Brain microvascular endothelial cell (primary cell): ENCODE measurements around the gene TMTC1.

Experiments
- DNase-seq: peaks from one replicate; pipeline ENCODE4 v3.0.0-alpha.2; 2020
- H3K27ac ChIP-seq: fragments of 250-450 bp; sonication (Bioruptor Pico); 2 replicates; pipeline ENCODE4 v1.5.1; 2020; ENCODE audit warnings: mild to moderate bottlenecking, moderate library complexity
- H3K27me3 ChIP-seq: fragments of 250-450 bp; sonication (Bioruptor Pico); replicated peaks from 2 replicates; pipeline ENCODE4 v1.5.1; 2020; ENCODE audit warnings: mild to moderate bottlenecking
- H3K36me3 ChIP-seq: fragments of 250-450 bp; sonication (Bioruptor Pico); replicated peaks from 2 replicates; pipeline ENCODE4 v1.5.1; 2020; ENCODE audit warnings: mild to moderate bottlenecking
- H3K4me3 ChIP-seq: 2 replicates; pipeline ENCODE4 v1.5.1; 2011; ENCODE audit warnings: low read depth, mild to moderate bottlenecking, control low read depth, low read length, moderate library complexity
- in situ Hi-C: cut with HindIII; loops from 2 replicates; pipeline ENCODE4 v1.10.0; 2017; ENCODE audit warnings: low sequenced_read_pairs, low pct_ligation_motif_present
- TF ChIP-seq, protein P1 (sequence below): IDR thresholded peaks from 2 replicates; pipeline ENCODE4 v1.5.1; 2011; ENCODE audit warnings: low read depth, mild to moderate bottlenecking, moderate library complexity, low read length, control low read depth, inconsistent platforms; ENCODE audit errors: missing control alignments

The TMTC1 gene

DNA sequence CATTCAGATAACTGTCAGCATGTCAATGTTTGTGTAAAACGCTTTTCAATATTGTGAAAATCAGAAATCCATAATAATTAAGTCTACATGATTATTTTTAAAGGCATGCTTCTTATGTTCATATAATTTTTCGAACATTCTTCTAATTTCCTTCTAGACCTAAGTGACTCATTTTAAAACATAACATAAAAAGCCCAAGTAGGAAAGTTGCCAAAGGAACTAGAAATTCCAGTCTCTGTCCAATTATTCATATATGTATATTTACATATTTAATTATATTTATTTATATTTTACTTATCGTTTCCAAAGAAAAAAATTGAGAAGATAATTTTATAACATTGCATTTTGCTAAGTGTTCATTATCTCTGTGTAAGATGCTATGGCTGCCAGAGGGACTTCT, 110.4 kb downstream of the TMTC1 start:
- in situ Hi-C loops = no loop called here
- DNase-seq = no peak

GRCh38 chr12:29672580-29672979, 111.2 kb downstream of the TMTC1 start:
- Histone ChIP-seq H3K36me3 (no peaks in the 10 kb centered on the region), H3K4me3 (no peak overlapping the region), H3K27ac (no peak overlapping the region), H3K27me3 (no peaks in the 10 kb centered on the region)
- in situ Hi-C loops = no loop called here
- TF ChIP-seq, protein P1, sequence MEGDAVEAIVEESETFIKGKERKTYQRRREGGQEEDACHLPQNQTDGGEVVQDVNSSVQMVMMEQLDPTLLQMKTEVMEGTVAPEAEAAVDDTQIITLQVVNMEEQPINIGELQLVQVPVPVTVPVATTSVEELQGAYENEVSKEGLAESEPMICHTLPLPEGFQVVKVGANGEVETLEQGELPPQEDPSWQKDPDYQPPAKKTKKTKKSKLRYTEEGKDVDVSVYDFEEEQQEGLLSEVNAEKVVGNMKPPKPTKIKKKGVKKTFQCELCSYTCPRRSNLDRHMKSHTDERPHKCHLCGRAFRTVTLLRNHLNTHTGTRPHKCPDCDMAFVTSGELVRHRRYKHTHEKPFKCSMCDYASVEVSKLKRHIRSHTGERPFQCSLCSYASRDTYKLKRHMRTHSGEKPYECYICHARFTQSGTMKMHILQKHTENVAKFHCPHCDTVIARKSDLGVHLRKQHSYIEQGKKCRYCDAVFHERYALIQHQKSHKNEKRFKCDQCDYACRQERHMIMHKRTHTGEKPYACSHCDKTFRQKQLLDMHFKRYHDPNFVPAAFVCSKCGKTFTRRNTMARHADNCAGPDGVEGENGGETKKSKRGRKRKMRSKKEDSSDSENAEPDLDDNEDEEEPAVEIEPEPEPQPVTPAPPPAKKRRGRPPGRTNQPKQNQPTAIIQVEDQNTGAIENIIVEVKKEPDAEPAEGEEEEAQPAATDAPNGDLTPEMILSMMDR = no peak
- DNase-seq = no peak

More for the DNA sequence above, 110.4 kb downstream of the TMTC1 start:
- Histone ChIP-seq H3K4me3 (no peak overlapping the region), H3K27ac (no peak overlapping the region), H3K36me3 (no peaks in the 10 kb centered on the region), H3K27me3 (no peaks in the 10 kb centered on the region)
- TF ChIP-seq, protein P1 = no peak

DNA sequence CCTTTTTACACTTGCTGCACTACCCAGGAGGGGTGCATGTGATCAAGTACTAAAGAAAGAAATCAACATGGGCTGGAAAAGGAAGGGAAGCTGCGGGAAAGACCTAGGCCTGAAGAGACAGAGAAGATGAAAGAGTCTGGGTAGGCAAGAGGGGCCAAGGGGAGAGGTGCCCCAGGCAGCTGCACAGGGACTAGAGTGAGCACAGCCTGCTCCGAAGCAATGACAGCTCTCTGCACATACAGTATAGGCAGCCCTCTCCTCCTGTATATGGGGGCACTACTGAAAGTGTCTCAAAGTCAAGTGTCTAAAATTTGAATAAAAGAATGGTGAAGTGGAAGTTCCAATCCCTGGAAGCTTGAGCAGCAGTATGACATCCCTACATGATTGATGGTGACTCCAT, 112.0 kb downstream of the TMTC1 start:
- Histone ChIP-seq H3K27me3 (no peaks in the 10 kb centered on the region), H3K4me3 (no peak overlapping the region), H3K27ac (no peak overlapping the region), H3K36me3 (no peaks in the 10 kb centered on the region)
- TF ChIP-seq, protein P1 = no peak
- in situ Hi-C loops = no loop called here
- DNase-seq = no peak

- Histone ChIP-seq H3K27ac (no peak overlapping the region), H3K4me3 (no peak overlapping the region), H3K36me3 (no peaks in the 10 kb centered on the region), H3K27me3 (no peaks in the 10 kb centered on the region)
- in situ Hi-C loops = no loop called here
- no peak for DNase-seq
- TF ChIP-seq, protein P1 = no peak
Observed at GRCh38 chr12:29667011-29667410, 116.7 kb downstream of the TMTC1 start.

DNA sequence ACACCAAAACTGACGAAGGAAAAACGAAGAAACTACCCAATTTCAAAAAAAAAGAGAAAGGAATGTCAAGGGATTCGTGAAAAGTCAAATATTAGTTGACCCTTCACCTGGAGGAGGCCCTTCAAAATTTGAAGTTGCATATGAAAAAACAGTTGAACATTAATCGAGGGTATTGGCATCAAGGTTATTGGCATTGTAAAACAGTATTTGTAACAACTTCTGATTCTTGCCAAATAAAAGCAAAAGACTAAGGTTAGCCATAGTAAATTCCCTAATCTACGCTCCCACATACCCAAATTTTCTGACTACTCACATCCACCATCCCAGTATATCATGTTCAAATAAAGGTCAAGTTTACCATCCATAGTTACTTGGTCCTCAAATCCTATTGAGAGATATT, 118.6 kb downstream of the TMTC1 start:
- no peaks in the 10 kb centered on the region for H3K27me3 ChIP-seq
- TF ChIP-seq, protein P1 = no peak
- H3K27ac ChIP-seq = no peak overlapping the region
- H3K36me3 ChIP-seq = no peaks in the 10 kb centered on the region
- DNase-seq = no peak
- no peak overlapping the region for H3K4me3 ChIP-seq
- in situ Hi-C loops = no loop called here

DNA sequence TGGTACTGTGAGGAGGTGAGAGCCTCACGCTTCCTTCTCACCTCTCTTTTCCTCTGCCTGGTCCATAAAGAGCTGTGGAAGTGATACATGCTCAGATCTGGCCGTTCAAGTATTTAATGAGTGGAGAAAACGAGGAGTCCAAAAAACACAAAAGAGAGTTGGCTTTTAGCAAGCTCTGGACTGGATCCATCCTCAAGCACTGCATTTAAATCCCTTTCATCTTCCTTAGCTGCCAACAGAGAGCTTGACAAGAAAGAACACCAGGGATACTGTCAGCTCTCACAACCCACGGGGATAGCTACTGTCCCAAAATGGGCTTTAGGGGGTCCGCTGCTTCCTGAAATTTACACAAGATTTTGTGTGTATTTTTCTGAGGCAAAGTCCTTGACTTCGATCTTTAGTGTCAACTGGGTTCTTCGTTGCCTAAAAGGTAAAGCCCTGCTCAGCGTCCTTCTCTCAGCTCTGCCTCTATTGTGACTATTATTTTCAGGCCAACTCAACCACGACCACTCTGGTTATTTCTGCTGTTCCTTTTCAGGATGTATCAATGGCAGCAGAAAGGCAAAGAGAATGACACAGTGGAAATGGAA, 120.9 kb downstream of the TMTC1 start:
- no peak for DNase-seq
- Histone ChIP-seq H3K27ac (no peak overlapping the region), H3K36me3 (no peaks in the 10 kb centered on the region), H3K27me3 (no peaks in the 10 kb centered on the region), H3K4me3 (no peak overlapping the region)
- TF ChIP-seq, protein P1 = no peak
- in situ Hi-C loops = no loop called here
